HT1080 (cell line): Measurements from ENCODE around the gene HEPHL1. TPM values are rescaled to one million over a fixed set of nuclear protein-coding genes. Genes with fewer than 3 reads are reported as not detected.

Source experiments
- DNase-seq: peaks from one replicate; pipeline ENCODE4 v3.0.0-alpha.2; 2015; ENCODE audit warnings: low read depth
- total RNA-seq: library from RNA; depleted of rRNA; stranded (reverse); fragments of >200 nt; shearing (Covaris generic); gene quantifications from 2 replicates; pipeline ENCODE4 v1.2.3, GENCODE V29; 2014

Gene HEPHL1
- total RNA-seq, 1 experiment from 2014 or later: 0.06 TPM

DNA sequence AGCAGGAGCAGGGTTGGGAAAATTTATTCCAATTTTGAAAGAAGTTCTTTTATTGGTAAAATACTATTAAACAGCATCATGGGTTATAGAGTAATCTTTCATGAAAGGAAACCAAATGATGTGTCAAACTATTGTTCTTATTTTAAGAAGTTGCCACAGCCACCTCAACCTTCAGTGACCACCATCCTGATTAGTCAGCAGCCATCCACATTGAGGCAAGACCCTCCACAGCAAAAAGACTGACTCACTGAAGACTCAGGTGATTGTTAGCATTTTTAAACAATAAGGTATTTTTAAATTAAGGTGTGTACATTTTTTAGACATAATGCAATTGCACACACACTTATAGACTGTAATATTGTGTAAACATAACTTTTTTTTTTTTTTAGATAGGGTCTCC, 3.7 kb upstream of the HEPHL1 start:
- peak; percentile 92 for DNase-seq

DNA sequence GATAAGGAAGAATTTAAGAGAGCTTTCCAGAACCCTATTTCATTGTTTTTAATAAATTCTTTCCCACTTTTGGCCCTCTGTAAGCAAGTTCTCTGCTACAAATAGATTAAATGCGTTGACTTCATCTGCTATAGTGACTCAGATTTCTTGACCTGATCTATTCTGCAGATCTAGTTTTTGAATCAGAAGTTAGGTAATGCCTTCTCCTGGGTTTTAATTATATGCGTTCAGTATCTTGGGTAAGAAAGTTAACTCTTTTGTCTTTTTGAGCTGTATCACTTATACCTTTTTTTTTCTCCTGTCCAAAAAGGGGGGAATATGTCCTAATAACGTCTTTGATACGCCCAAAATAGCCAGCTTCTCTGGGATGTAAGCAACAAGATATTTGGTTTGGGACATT, 2.4 kb upstream of the HEPHL1 start:
- no peak for DNase-seq

DNA sequence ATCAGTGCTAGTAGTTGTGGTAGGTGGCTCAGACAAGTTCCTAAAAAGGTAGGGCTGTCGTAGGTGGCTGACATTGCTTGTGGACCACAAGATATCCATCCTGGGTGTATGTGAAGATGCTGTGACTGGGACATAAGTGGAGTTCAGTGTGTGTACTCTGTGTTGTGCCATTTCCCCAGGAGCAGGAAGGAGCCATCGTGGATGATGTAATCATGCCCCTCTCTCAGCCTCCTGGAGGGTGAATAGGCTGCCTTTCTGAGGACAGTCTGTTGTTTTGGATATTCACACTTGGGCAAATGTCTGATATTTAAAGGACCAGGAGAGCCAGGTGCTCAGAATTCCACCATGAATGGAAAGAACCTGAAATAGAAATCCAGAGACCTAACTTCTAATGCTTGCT, 2.7 kb downstream of the HEPHL1 start:
- no peak for DNase-seq

DNA sequence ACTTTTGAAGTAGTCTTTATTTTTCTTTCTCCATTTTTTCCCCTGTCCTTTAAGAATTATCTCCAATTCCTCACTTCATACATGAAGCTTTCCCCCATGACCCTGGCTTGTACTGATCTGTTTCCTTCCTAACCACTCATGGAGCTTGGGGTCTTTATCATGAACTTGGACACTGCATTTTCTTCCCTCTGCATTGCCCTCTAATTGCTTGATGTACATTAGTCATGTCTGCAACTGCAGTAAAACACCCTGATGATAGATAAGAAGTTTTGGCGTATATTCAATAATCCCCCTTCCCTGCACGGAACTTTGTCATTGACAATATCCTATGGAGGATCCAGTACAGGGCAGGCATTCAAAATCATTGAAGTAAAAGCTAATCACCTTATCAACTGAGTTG, 3.4 kb downstream of the HEPHL1 start:
- DNase-seq: no peak

DNA sequence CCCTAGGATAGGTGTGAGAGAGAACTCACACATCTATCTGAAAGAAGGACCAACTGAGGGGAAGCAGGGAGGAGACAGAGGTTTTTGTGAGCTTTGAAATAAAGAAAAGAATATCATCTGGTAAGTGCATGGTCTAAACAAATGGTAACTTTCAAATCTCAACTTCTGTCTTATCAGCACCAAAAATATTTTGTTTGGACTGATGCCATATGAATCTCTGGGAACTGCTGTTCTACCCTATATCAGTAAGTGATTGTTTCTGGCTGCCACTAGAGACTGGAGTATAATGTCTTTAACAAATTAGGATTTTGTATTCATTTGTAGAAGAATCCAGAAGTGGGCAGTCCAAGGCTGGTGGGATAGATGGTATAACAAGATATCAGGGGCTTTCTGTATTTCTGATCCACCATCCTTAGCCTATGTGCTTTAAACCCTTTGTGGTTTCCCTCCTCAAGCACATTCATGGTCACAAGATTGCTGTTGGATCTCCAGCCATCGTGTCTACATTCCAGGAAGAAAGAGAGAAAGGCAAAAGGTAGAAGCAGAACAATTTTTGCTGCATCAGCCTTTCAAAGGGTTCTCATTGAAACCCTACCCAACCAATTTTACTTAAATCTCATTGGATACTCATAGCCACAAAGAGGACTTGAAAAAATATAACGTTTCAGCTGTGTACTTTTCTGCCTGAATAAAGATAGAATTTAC, 4.7 kb downstream of the HEPHL1 start:
- no peak for DNase-seq

DNA sequence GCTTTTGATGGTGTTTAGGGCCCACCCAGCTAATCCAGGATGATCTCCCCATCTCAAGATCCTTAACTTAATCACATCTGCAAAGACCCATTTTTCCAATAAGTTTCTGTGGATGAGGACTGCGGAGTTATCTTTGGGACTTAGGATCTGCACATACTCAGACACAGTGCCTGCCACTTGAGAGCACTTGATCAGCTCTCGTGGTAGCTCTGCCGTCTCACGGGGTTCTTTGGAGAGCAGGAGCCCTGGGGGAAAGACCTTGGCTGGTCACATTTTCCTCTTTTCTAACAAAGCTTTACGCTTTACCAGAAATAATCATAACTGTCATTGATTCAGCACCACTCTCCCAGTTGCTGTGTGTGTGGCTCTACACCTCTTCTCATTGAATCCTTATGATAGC, 6.1 kb downstream of the HEPHL1 start:
- DNase-seq: no peak

DNA sequence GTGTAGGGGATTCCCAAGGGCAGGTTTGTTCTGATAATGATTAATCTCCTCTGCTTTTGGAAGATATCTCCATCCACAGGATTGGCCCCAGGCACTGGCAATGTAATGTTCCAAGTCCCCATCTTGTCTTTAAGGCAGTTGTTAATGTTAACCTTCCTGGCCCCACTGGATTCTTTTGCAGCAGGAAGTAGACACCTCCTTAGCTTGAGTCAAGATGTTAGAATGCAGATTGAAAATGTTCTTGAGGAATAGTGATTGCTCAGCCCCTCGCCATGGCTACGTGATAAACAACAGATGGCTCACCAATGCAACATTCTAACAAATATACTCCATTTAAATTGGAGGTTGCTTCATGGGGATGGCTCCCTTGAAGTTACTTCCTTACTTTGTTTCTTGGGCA, 7.3 kb downstream of the HEPHL1 start:
- DNase-seq: peak; percentile 77

DNA sequence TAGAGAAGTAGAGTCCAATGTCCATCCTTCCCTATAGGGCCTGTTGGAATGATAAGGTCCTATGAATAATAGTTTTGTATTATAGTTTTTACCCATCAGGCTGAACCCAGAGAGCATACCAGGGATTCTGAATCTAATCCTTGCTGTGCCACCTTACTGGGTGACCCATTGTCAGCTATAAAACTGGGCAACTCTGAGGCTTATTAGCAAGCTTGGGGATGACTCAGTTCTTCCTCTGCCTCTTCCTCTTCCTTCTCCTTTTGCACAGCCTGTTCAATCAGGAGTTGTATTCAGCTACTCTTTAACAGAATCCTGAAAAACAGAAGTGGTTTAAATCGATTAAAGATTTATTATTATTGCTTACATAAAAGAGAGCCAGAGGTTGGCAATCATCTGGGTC, 8.9 kb downstream of the HEPHL1 start:
- DNase-seq: peak; percentile 38

DNA sequence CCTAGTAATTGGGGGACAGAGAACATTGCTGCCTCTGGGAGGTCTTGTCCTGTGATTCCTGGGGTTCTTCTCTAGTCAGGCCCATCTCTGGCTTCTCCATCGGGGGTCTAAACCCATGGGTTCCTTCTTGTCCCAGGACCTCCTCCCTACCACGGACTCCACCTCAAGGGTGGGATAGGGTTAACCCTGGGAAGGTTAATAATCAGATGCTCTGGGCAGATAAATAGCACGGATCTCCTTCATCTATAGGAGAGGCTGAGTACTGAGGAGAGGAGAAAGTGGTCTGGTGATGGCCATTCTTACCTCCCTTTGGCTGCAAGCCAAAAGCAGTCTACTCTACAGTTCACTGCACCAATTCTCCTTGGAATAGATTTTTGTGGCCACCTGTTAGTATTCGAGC, 10.5 kb downstream of the HEPHL1 start:
- DNase-seq: no peak

DNA sequence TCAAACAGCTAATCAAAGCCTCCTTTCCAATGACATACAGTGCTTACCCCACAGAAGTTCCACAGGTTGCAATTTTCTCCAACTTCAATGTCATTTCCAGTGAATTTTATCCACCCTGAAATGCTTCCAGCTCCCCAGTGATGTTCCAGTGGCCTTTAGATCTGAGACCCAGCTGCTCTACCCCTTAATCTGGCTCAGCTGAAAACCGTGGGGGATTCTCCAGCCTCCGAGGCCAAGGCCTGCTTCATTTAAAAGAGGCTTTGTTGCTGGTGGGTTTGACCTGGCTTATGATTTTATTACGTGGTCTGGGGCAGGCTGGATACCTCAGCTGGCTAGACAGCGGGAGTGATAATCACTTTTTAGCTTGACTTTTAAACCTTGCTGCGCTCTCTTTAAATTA, 10.9 kb downstream of the HEPHL1 start:
- DNase-seq: no peak

DNA sequence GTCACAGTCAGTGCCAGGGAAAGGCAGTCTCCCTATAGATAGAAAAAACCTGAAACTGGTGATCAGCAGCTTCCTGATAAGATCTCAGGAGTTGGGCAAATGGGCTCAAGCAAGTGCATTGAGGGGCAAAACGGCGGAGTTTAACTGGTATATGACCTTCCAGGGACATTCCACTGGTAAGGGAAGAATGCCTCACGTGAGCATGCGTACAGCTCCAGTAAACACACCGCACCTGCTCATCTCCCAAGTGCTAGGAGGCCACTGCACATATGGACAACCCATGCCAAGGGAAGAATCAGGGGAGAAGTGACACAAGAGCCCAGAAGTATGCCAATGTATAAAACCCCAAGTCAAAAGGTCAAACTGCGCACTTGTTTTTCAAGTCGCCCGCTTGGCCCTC, 11.6 kb downstream of the HEPHL1 start:
- DNase-seq: no peak

DNA sequence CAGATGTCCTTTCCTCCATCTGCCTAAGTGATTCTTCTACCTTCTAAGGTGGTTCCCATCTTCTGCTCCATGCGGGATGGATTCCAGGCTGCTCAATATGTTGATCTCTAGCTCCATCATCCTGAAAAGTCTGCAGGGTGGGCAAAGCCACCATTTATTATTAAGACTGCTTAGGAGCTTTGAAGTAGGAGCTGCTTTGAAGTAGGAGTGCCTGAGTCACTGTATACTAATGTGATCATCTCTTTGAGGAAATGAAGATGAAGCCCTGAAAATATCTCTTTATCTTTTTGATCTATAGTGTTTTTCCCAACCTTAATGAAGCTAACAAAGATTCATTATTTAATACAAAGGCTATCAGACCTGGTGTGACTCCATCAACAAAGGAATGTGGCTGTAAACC, 13.1 kb downstream of the HEPHL1 start:
- DNase-seq: no peak

DNA sequence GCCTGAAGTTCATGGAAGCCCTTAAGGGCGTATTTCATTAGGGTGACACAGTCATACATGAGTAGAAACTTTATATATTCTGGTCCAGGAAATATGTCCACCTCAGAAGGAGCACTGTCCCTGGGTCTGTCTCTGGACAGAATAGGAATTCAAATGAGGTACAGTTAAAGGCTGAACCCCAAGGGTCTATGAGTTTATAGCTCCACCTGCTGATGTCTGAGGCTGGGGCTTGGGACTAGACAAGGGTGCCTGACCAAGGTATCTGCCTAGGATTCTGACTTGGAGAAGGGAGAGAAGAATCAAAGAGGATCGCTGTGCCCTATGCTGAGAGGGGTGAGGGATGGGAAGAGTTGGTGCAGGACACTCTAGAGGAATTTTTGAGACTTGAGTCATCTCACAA, 14.9 kb downstream of the HEPHL1 start:
- DNase-seq: peak; percentile 49

DNA sequence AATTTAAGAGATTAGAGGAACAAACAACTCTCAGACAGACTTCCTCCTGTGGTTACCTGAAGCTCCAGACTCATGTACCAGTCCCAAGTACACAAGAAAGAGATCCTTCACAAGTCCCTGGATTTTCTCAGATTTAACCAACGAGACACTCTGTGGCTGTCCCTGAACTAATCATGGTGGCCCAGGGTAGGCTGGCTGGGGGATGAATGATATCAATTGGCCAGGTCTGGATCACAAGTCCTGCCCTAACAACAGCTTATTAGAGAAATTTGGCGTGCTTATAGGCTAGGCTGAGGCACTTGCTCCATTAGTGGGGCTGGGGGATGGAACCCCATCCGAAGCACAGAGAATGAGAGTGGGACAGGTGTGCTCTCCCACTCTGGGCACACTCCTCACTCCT, 22.1 kb downstream of the HEPHL1 start:
- no peak for DNase-seq

DNA sequence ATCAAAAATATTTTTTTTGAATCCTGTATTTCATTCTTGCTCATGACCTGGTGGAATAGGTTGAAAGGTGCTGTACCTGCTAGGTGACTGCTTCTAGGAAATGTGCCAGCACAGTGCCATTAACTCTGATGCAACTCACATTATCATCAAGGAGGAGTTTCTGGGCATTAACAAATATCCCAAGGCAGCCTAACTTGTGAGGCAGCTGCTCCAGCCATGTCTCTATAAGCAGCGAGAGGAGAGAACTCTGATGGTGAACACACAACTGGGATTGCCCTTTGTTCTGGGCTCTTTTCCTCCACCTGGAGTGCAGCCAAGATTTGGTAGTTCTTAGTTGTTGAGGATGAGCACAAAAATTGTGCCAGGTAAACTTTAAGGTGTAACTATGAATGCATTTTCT, 25.6 kb downstream of the HEPHL1 start:
- DNase-seq: no peak

DNA sequence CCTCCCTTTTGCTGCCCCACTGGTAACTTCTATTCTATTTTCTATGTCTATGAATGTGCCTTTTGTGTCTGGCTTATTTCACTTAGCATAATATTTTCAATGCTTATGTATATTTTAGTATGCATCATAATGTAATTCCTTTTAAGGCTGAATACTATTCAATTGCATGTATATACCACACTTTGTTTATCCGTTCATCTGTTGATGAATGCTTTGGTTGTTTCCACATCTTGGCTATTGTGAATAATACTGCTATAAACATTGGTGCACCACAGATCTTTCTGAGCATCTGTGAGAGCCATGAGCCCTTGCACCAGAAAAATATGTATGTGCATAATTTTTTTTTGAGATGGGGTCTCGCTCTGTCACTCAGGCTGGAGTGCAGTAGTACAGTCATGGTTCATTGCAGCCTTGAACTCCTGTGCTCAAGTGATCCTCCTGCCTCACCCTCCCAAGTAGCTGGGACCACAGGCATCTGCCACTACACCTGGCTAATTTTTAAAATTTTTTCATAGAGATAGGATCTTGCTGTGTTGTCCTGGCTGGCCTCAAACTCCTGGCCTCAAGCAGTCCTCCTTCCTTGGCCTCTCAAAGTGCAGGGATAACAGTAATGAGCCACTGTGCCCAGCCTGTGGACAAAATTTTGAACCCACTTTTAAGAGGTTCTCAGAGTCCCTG, 27.0 kb downstream of the HEPHL1 start:
- DNase-seq: no peak

DNA sequence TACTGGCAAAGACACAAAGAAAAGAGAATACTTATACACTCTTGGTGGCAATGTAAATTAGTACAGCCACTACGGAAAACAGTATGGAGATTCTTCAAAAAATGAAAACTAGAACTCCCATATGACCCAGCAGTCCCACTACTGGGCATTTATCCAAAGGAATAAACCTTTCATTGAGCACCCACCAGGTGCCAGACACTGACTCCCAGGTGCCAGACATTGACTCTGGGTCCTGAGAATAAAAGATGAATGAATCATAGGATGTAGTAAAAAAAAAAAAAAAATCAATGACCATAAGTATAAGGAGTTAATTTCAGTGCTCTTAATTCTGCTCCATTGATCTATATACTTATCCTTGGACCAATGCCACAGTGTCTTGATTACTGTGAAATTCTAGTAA, 28.2 kb downstream of the HEPHL1 start:
- no peak for DNase-seq

DNA sequence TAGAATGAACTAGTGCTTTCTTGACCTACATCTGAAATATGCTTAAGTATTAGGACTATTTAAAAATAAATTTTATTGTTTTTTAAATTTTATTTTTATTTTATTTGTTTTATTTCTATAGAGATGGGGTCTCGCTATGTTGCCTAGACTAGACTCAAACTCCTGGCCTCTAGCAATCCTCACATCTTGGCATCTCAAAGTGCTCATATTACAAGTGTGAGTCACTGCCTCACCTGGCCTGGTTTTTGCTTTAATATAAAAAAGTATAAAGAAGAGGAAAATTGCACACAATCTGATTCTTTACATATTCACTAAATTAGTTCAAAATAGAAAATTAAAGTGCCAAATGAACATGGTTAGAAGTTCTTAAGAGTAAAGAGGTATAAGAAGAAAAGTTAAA, 37.5 kb downstream of the HEPHL1 start:
- no peak for DNase-seq

DNA sequence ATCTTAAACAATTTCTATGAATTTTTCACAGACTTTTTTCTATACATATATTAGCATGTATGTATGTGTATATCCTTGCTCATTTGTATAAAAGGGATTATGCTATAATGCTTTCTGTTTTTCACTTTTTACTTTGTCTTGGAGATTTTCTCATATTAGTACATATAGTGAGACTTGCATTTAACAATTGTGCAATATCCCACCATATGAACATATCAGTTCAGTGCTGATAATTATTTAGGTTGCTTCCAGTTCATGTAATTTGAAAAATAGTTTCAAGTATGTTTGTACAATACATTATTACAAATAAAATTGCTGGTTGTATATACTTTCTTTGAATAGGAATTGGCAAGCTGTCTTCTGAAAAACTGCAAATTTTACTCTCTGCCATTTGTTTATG, 37.9 kb downstream of the HEPHL1 start:
- DNase-seq: no peak

DNA sequence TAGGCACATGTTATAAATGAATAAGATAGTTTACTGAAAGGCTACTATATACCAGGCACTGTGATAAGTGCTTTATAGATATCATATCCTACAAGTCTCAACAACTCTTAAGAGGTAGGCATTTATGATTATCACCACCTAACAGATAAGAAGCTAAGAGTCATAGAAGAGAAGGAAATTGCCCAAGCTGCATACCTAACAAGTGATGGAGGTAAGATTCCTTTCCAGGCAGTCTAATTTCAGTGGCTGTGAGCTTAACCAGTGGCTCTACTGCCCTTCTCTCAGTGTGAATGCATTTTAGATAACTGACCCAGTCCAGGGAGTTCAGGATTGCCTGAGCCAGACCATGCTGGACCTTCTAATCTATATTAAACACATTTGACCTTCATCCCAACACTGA, 39.2 kb downstream of the HEPHL1 start:
- DNase-seq: no peak

DNA sequence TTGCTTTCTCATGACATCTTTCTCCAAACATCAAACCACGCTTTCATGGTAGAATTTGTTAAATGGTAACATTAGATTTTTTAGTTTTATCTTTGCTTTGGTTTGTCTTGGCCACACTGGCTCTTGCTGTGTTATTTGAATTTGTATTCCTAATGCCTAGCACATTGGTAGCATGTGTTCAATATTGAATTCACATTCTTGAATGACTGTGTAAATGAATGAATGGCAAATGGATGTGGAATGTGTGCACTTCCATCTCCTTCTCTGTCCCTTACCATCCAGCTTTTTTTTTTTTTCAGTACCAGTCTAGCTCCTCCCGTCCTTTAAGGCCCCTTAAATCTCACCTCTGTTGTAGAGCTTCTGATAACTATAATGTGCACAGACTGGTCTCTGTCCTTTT, 41.2 kb downstream of the HEPHL1 start:
- DNase-seq: no peak

DNA sequence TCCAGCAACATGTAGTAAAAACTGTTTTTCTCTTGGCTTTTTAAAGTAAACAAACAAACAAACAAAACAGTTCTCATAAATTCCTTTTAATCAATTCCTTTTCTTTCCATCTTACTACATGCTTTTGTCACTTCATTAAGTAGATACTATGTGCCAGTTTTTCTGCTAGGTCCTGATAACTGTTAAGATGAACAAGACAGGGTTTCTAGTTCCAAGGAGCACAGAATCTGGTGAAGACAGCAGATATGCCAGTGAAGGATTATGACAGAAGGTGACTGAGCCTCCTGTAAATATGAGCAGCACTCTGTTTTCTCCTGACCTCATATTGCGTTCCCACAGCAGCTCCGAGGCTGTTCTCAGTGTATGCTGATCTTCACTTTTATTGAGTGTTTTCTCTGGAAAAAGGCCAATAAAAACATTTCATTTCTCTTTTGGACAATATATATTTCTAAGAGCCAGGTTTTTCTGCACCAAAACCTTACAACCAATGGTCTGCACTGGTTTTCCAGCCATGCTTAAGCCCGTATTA, 45.8 kb downstream of the HEPHL1 start:
- no peak for DNase-seq

DNA sequence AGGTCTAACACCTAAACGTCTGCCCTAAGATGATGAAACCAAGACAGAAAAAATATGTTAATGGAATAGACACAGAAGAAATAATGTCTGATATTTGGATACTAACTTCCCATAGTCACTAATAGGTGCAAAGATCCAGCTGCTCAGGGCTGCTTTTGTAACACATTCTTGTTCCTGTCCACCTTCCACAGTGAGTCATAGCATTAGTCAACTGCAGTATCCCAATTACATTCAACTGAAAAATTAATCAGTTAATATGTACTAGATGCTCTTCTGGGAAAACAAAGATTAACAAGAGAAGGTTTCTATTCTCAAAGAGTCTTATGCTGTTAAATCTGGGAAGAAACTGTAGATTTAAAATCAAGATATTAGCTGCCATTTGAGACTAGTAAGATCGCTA, 47.6 kb downstream of the HEPHL1 start:
- peak; percentile 10 for DNase-seq
